PC-9 (cell line): Measurements from ENCODE around the gene ZNF526.
"Not testable (repeated sequence)": the region's sequence is repeated elsewhere in the genome, so short reads cannot be mapped to it uniquely, and the experiment has no call there.

Source experiments
- EZH2 ChIP-seq: fragments of 200-600 bp; sonication (generic); IDR thresholded peaks from 2 replicates; pipeline ENCODE4 v1.8.0; 2017; ENCODE audit warnings: antibody characterized with exemption, low read depth
- TF ChIP-seq, protein P1 (sequence below): fragments of 200-600 bp; sonication (generic); conservative IDR thresholded peaks from 2 replicates; pipeline ENCODE4 v1.6.1; 2017; ENCODE audit warnings: mixed run types, antibody characterized with exemption, mild to moderate bottlenecking, moderate library complexity

DNA sequence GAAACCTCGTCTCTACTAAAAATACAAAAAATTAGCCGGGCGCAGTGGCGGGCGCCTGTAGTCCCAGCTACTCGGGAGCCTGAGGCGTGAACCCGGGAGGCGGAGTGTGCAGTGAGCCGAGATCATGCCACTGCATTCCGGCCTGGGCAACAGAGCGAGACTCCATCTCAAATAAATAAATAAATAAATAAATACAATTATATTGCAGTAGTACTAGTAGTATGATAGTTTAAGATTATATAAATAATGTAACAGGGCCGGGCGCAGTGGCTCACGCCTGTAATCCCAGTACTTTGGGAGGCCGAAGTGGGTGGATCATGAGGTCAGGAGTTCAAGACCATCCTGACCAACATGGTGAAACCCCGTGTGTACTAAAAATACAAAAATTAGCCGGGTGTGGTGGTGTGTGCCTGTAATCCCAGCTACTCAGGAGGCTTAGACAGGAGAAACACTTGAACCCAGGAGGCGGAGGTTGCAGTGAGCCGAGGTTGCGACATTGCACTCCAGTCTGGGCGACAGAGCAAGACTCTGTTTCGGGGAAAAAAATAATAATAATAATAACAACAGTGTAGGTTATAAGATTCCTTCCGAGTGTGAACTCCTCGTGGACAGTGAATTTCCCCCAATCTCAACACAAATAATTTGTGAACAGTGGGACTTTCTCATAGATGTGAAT lies 47.0 kb downstream of the ZNF526 start:
- TF ChIP-seq, protein P1, sequence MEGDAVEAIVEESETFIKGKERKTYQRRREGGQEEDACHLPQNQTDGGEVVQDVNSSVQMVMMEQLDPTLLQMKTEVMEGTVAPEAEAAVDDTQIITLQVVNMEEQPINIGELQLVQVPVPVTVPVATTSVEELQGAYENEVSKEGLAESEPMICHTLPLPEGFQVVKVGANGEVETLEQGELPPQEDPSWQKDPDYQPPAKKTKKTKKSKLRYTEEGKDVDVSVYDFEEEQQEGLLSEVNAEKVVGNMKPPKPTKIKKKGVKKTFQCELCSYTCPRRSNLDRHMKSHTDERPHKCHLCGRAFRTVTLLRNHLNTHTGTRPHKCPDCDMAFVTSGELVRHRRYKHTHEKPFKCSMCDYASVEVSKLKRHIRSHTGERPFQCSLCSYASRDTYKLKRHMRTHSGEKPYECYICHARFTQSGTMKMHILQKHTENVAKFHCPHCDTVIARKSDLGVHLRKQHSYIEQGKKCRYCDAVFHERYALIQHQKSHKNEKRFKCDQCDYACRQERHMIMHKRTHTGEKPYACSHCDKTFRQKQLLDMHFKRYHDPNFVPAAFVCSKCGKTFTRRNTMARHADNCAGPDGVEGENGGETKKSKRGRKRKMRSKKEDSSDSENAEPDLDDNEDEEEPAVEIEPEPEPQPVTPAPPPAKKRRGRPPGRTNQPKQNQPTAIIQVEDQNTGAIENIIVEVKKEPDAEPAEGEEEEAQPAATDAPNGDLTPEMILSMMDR: not testable (repeated sequence)
- not testable (repeated sequence) for TF ChIP-seq EZH2
